DND-41 (cell line): Measurements from ENCODE around the gene GAB1.

Experiments
- ATAC-seq: fragments of 200-7000 bp; cut with Tn5 transposase; 3 replicates; pipeline ENCODE4 v1.9.1; 2021; ENCODE audit warnings: low read depth; ENCODE audit not compliant: insufficient read depth
- DNase-seq: peaks from one replicate; pipeline ENCODE4 v3.0.0-alpha.2; 2020
- H2AFZ ChIP-seq: 2 replicates; pipeline ENCODE4 v1.6.0; 2012; ENCODE audit warnings: low read depth, low read length
- H3K27ac ChIP-seq: 2 replicates; pipeline ENCODE4 v1.5.1; 2012; ENCODE audit warnings: low read length, inconsistent platforms
- H3K27me3 ChIP-seq: fragments of 200-600 bp; sonication (generic); 2 replicates; pipeline ENCODE4 v1.6.0; 2012; ENCODE audit warnings: low read length, mild to moderate bottlenecking, inconsistent platforms; ENCODE audit not compliant: insufficient read depth, poor library complexity
- H3K36me3 ChIP-seq: 2 replicates; pipeline ENCODE4 v1.5.1; 2012; ENCODE audit warnings: low read length, inconsistent platforms; ENCODE audit not compliant: insufficient read depth
- H3K4me1 ChIP-seq: 2 replicates; pipeline ENCODE4 v1.5.1; 2012; ENCODE audit warnings: mild to moderate bottlenecking, low read length; ENCODE audit not compliant: insufficient read depth
- H3K4me2 ChIP-seq: 2 replicates; pipeline ENCODE4 v1.6.0; 2012; ENCODE audit warnings: mild to moderate bottlenecking, moderate library complexity, low read length, inconsistent platforms; ENCODE audit not compliant: insufficient read depth
- H3K4me3 ChIP-seq, 2 experiments: fragments of 200-600 bp in 1 of 2; shearing (Covaris generic) in 1 of 2; 2 replicates each; pipeline ENCODE4 v1.5.1; 2012 to 2016; ENCODE audit warnings: inconsistent platforms in 2 of 2, low read length in 2 of 2, mild to moderate bottlenecking in 2 of 2, low read depth in 1 of 2, moderate library complexity in 1 of 2
- H3K79me2 ChIP-seq: 2 replicates; pipeline ENCODE4 v1.6.0; 2012; ENCODE audit warnings: low read length, inconsistent platforms; ENCODE audit not compliant: insufficient read depth
- H3K9ac ChIP-seq: 2 replicates; pipeline ENCODE4 v1.6.0; 2012; ENCODE audit warnings: low read depth, mild to moderate bottlenecking, inconsistent platforms, low read length, moderate library complexity
- H3K9me3 ChIP-seq: 2 replicates; pipeline ENCODE4 v1.5.1; 2012; ENCODE audit warnings: low read length, moderate library complexity, mild to moderate bottlenecking, inconsistent platforms; ENCODE audit not compliant: insufficient read depth, severe bottlenecking
- H4K20me1 ChIP-seq: 2 replicates; pipeline ENCODE4 v1.6.0; 2012; ENCODE audit warnings: low read length; ENCODE audit not compliant: insufficient read depth
- CTCF ChIP-seq: IDR thresholded peaks from 2 replicates; pipeline ENCODE4 v1.5.1; 2012; ENCODE audit warnings: borderline replicate concordance, low read length, moderate library complexity, mild to moderate bottlenecking; ENCODE audit not compliant: poor library complexity, severe bottlenecking; ENCODE audit errors: extremely low read depth
- EZH2 ChIP-seq: IDR thresholded peaks from 3 replicates; pipeline ENCODE4 v1.6.1; 2012; ENCODE audit warnings: borderline replicate concordance, low read depth, mild to moderate bottlenecking, moderate library complexity, low read length, inconsistent platforms; ENCODE audit not compliant: severe bottlenecking

The GAB1 gene

GRCh38 chr4:143341186-143341755, 4.6 kb downstream of the GAB1 start:
- TF ChIP-seq CTCF (no peak), EZH2 (no peak)
- no peaks in the 10 kb centered on the region for H3K79me2 ChIP-seq
- no peak for ATAC-seq
- H3K4me1 ChIP-seq = peaks cover 17% of the 10 kb centered on the region
- H3K36me3 ChIP-seq = no peaks in the 10 kb centered on the region
- H3K9me3 ChIP-seq = no peaks in the 10 kb centered on the region
- no peak overlapping the region for H3K27ac ChIP-seq
- H4K20me1 ChIP-seq = no peaks in the 10 kb centered on the region; the same call in 1 of the 2 replicates
- no peak overlapping the region for H2AFZ ChIP-seq
- peaks cover 59% of the 10 kb centered on the region for H3K27me3 ChIP-seq
- no peak for DNase-seq
- no peak overlapping the region for H3K4me3 ChIP-seq
- H3K9ac ChIP-seq = no peak overlapping the region
- H3K4me2 ChIP-seq = no peak overlapping the region

- no peaks in the 10 kb centered on the region for H3K9me3 ChIP-seq
- H3K36me3 ChIP-seq = no peaks in the 10 kb centered on the region
- H3K4me1 ChIP-seq = no peaks in the 10 kb centered on the region
- DNase-seq (no peak), ATAC-seq (no peak)
- TF ChIP-seq EZH2 (no peak), CTCF (no peak)
- no peaks in the 10 kb centered on the region; the same call in 1 of the 2 replicates for H4K20me1 ChIP-seq
- no peak overlapping the region for H3K4me2 ChIP-seq
- H3K9ac ChIP-seq = no peak overlapping the region
- no peak overlapping the region for H2AFZ ChIP-seq
- no peak overlapping the region for H3K27ac ChIP-seq
- H3K79me2 ChIP-seq = no peaks in the 10 kb centered on the region
- H3K4me3 ChIP-seq = no peak overlapping the region
- H3K27me3 ChIP-seq = peaks cover 44% of the 10 kb centered on the region
Observed at GRCh38 chr4:143343276-143343831, 6.7 kb downstream of the GAB1 start.

GRCh38 chr4:143344041-143344440, 7.4 kb downstream of the GAB1 start:
- DNase-seq = no peak
- H3K4me2 ChIP-seq = no peak overlapping the region
- H3K9ac ChIP-seq = no peak overlapping the region
- H3K27ac ChIP-seq = no peak overlapping the region
- no peak for ATAC-seq
- H4K20me1 ChIP-seq = no peaks in the 10 kb centered on the region; the same call in 1 of the 2 replicates
- no peak overlapping the region for H2AFZ ChIP-seq
- no peaks in the 10 kb centered on the region for H3K79me2 ChIP-seq
- no peaks in the 10 kb centered on the region for H3K4me1 ChIP-seq
- H3K36me3 ChIP-seq = no peaks in the 10 kb centered on the region
- H3K9me3 ChIP-seq = no peaks in the 10 kb centered on the region
- H3K27me3 ChIP-seq = peaks cover 37% of the 10 kb centered on the region
- TF ChIP-seq EZH2 (no peak), CTCF (no peak)
- H3K4me3 ChIP-seq = no peak overlapping the region
